Coronary artery (tissue), 2 donors: ENCODE data around the gene CMIP.

Experiments
- DNase-seq: peaks from one replicate; pipeline ENCODE4 v3.0.0-alpha.2; 2017; ENCODE audit warnings: low spot score
- H3K27ac ChIP-seq, 2 donors: fragments of 200-600 bp; sonication (generic); one replicate each; pipeline ENCODE4 v1.5.1; 2016 to 2019
- H3K4me3 ChIP-seq: fragments of 200-600 bp; sonication (generic); 2 replicates; pipeline ENCODE4 v1.5.1; 2016; ENCODE audit warnings: mild to moderate bottlenecking, moderate library complexity
- CTCF ChIP-seq: fragments of 200-600 bp; sonication (generic); IDR thresholded peaks from one replicate; pipeline ENCODE4 v1.5.1; 2019; ENCODE audit warnings: antibody characterized with exemption

CMIP gene

GRCh38 chr16:81638286-81638945 is 193.8 kb downstream of the CMIP start:
- DNase-seq, result no peak
- TF ChIP-seq CTCF, result no peak
- Histone ChIP-seq H3K4me3 (no peak overlapping the region), H3K27ac (no peak overlapping the region)

GRCh38 chr16:81639348-81639747 is 194.7 kb downstream of the CMIP start:
- no peak for TF ChIP-seq CTCF
- Histone ChIP-seq H3K4me3 (no peak overlapping the region), H3K27ac (no peak overlapping the region)
- DNase-seq, result no peak

- DNase-seq, result no peak
- Histone ChIP-seq H3K27ac (no peak overlapping the region), H3K4me3 (no peak overlapping the region)
- TF ChIP-seq CTCF, result no peak
These were observed 195.5 kb downstream of the CMIP start for GRCh38 chr16:81639931-81640680.

GRCh38 chr16:81640681-81641070 is 196.1 kb downstream of the CMIP start:
- no peak for TF ChIP-seq CTCF
- Histone ChIP-seq H3K27ac (no peak overlapping the region), H3K4me3 (no peak overlapping the region)
- DNase-seq, result no peak

GRCh38 chr16:81641395-81642106 is 196.9 kb downstream of the CMIP start:
- no peak for DNase-seq
- no peak overlapping the region for H3K4me3 ChIP-seq
- no peak overlapping the region for H3K27ac ChIP-seq
- TF ChIP-seq CTCF, result no peak

GRCh38 chr16:81642107-81642436 is 197.5 kb downstream of the CMIP start:
- DNase-seq, result no peak
- H3K27ac ChIP-seq, result no peak overlapping the region
- no peak overlapping the region for H3K4me3 ChIP-seq
- TF ChIP-seq CTCF, result no peak
